HepG2 (cell line): ENCODE data around the gene CSHL1. TPM values are rescaled to one million over a fixed set of nuclear protein-coding genes. Genes with fewer than 3 reads are reported as not detected.

Experiments
- ATAC-seq: fragments of 200-7000 bp; cut with Tn5 transposase; 3 replicates; pipeline ENCODE4 v1.9.1; 2020; ENCODE audit warnings: mild to moderate bottlenecking, moderate library complexity
- BruUV-seq: library from RNA; stranded (reverse); fragments of 400-500 nt; replicated peaks from 2 replicates; lab custom pipeline; 2021; lab: Mats Ljungman, UMichigan
- CTCF ChIA-PET: fragments of 300-600 bp; formaldehyde crosslinking; extraction: SDS; loops from one replicate; lab custom pipeline; 2021; ENCODE audit warnings: low total read pairs, inconsistent platforms, low intra/inter-chr PET ratio; lab: Yijun Ruan, JAX
- POLR2A ChIA-PET: fragments of 350-600 bp; sonication (Branson Sonifier 250); formaldehyde crosslinking; loops from one replicate; lab custom pipeline; 2020; ENCODE audit warnings: antibody characterized with exemption, inconsistent platforms; lab: Yijun Ruan, JAX
- DNase-seq: peaks from one replicate; pipeline ENCODE4 v3.0.0-alpha.2; 2015; ENCODE audit warnings: low spot score
- FAIRE-seq: peaks from 3 replicates; lab custom pipeline; 2011; peaks lifted over from hg19 to GRCh38; lab: Jason Lieb, UNC
- H2AFZ ChIP-seq: one replicate; pipeline ENCODE4 v1.6.1; 2011; ENCODE audit warnings: low read length, inconsistent platforms
- H3K27ac ChIP-seq: fragments of 300-600 bp; 3 replicates; pipeline ENCODE4 v1.8.0; 2011; ENCODE audit warnings: mixed run types, mild to moderate bottlenecking, mixed read lengths, low read length, inconsistent platforms; ENCODE audit not compliant: insufficient read depth; ENCODE audit errors: extremely low read length
- H3K27me3 ChIP-seq, 2 experiments: fragments of 200-600 bp in 1 of 2; 2 replicates in 1 of 2; 3 replicates in 1 of 2; pipeline versions ENCODE4 v1.6.0 to v1.8.0; 2011; ENCODE audit warnings: low read length in 2 of 2, mild to moderate bottlenecking in 2 of 2, moderate library complexity in 2 of 2, inconsistent platforms in 1 of 2; ENCODE audit not compliant: insufficient read depth in 2 of 2, control insufficient read depth in 1 of 2
- H3K36me3 ChIP-seq, 2 experiments: fragments of 200-600 bp in 1 of 2; replicated peaks in 1 of 2; 2 replicates in 1 of 2; 3 replicates in 1 of 2; pipeline versions ENCODE4 v1.5.1 to v1.8.0; 2011; ENCODE audit warnings: low read length in 2 of 2, inconsistent platforms in 1 of 2; ENCODE audit not compliant: insufficient read depth in 2 of 2, control insufficient read depth in 1 of 2
- H3K4me1 ChIP-seq: 2 replicates; pipeline ENCODE4 v1.5.1; 2012; ENCODE audit warnings: low read length, inconsistent platforms; ENCODE audit not compliant: insufficient read depth
- H3K4me2 ChIP-seq: 2 replicates; pipeline ENCODE4 v1.6.0; 2011; ENCODE audit warnings: low read depth, low read length, inconsistent platforms
- H3K4me3 ChIP-seq, 3 experiments: fragments of 200-600 bp in 1 of 3; sonication (generic), shearing (Covaris generic) in 1 of 3; replicated peaks in 1 of 3; 2 replicates each; pipeline ENCODE4 v1.5.1; 2011 to 2016; ENCODE audit warnings: low read length in 3 of 3, inconsistent platforms in 2 of 3, low read depth in 2 of 3, mild to moderate bottlenecking in 2 of 3, control low read depth in 1 of 3, mixed read lengths in 1 of 3; ENCODE audit not compliant: insufficient read depth in 1 of 3
- H3K79me2 ChIP-seq: one replicate; pipeline ENCODE4 v1.6.1; 2011; ENCODE audit warnings: low read length, inconsistent platforms; ENCODE audit not compliant: insufficient read depth
- H3K9ac ChIP-seq: 2 replicates; pipeline ENCODE4 v1.6.0; 2011; ENCODE audit warnings: mild to moderate bottlenecking, low read depth, low read length, inconsistent platforms; ENCODE audit not compliant: insufficient read depth
- H3K9me3 ChIP-seq: 2 replicates; pipeline ENCODE4 v1.5.1; 2012; ENCODE audit warnings: mild to moderate bottlenecking, low read length
- H4K20me1 ChIP-seq: 2 replicates; pipeline ENCODE4 v1.6.0; 2011; ENCODE audit warnings: inconsistent platforms, mild to moderate bottlenecking, low read length, moderate library complexity; ENCODE audit not compliant: insufficient read depth
- DMAP1 ChIP-seq: IDR thresholded peaks from 2 replicates; pipeline ENCODE4 v1.6.1; 2016
- GATAD2A ChIP-seq: IDR thresholded peaks from 2 replicates; pipeline ENCODE4 v1.6.1; 2016
- HNF4G ChIP-seq, 2 experiments: sonication (generic) in 1 of 2; formaldehyde crosslinking in 1 of 2; IDR thresholded peaks; 2 replicates each; pipeline versions ENCODE4 v1.4.0 to v1.6.1; 2011 to 2020; ENCODE audit warnings: borderline replicate concordance in 2 of 2, low read depth in 2 of 2, mild to moderate bottlenecking in 2 of 2, low read length in 1 of 2, missing genetic modification reagents in 1 of 2, moderate library complexity in 1 of 2
- HNRNPK ChIP-seq: fragments of 200-400 bp; formaldehyde crosslinking; IDR thresholded peaks from 2 replicates; pipeline ENCODE4 v1.6.1; 2018; ENCODE audit warnings: low read length, low read depth, moderate library complexity, mild to moderate bottlenecking; ENCODE audit not compliant: poor library complexity, severe bottlenecking
- HNRNPUL1 ChIP-seq: fragments of 200-400 bp; formaldehyde crosslinking; IDR thresholded peaks from 2 replicates; pipeline ENCODE4 v1.6.1; 2017; ENCODE audit warnings: low read depth, mild to moderate bottlenecking, low read length, moderate library complexity
- KLF9 ChIP-seq: IDR thresholded peaks from 2 replicates; pipeline ENCODE4 v1.6.1; 2016; ENCODE audit warnings: low read depth
- LRRFIP1 ChIP-seq: sonication (generic); formaldehyde crosslinking; conservative IDR thresholded peaks from 2 replicates; pipeline ENCODE4 v1.4.0; 2020; ENCODE audit warnings: missing genetic modification reagents
- MIER3 ChIP-seq: IDR thresholded peaks from 2 replicates; pipeline ENCODE4 v1.6.1; 2016; ENCODE audit warnings: missing compliant biosample characterization, borderline replicate concordance
- NFKBIZ ChIP-seq: IDR thresholded peaks from 2 replicates; pipeline ENCODE4 v1.6.1; 2018; ENCODE audit warnings: missing genetic modification reagents, missing compliant biosample characterization
- RBM22 ChIP-seq: fragments of 200-400 bp; formaldehyde crosslinking; optimal IDR thresholded peaks from 2 replicates; pipeline ENCODE3; 2017; ENCODE audit warnings: mild to moderate bottlenecking, low read length, moderate library complexity
- RFX1 ChIP-seq: fragments of 450-650 bp; IDR thresholded peaks from 2 replicates; pipeline ENCODE4 v1.6.1; 2017
- SP4 ChIP-seq: sonication (generic); formaldehyde crosslinking; IDR thresholded peaks from 2 replicates; pipeline ENCODE4 v1.8.1; 2023; ENCODE audit warnings: mild to moderate bottlenecking, missing genetic modification reagents
- TCF7 ChIP-seq: sonication (generic); IDR thresholded peaks from 2 replicates; pipeline ENCODE4 v1.6.1; 2016; ENCODE audit warnings: antibody characterized with exemption, low read depth
- YEATS2 ChIP-seq: sonication (generic); formaldehyde crosslinking; IDR thresholded peaks from 2 replicates; pipeline ENCODE4 v1.4.0; 2020; ENCODE audit warnings: missing genetic modification reagents, borderline replicate concordance
- ZMYM3 ChIP-seq: sonication (generic); formaldehyde crosslinking; IDR thresholded peaks from 2 replicates; pipeline ENCODE4 v1.5.1; 2020; ENCODE audit warnings: mild to moderate bottlenecking, missing genetic modification reagents
- ZNF30 ChIP-seq: sonication (generic); formaldehyde crosslinking; IDR thresholded peaks from 2 replicates; pipeline ENCODE4 v1.5.0; 2020; ENCODE audit warnings: mild to moderate bottlenecking, missing genetic modification reagents
- ZNF329 ChIP-seq: sonication (generic); formaldehyde crosslinking; IDR thresholded peaks from 2 replicates; pipeline ENCODE4 v1.9.0; 2021; ENCODE audit warnings: low read depth, mild to moderate bottlenecking, missing genetic modification reagents
- ZNF350 ChIP-seq: sonication (generic); formaldehyde crosslinking; IDR thresholded peaks from 2 replicates; pipeline ENCODE4 v1.4.0; 2020; ENCODE audit warnings: mild to moderate bottlenecking, low read depth, missing genetic modification reagents, borderline replicate concordance
- ZNF557 ChIP-seq: sonication (generic); formaldehyde crosslinking; IDR thresholded peaks from 2 replicates; pipeline ENCODE4 v1.4.0; 2020; ENCODE audit warnings: missing genetic modification reagents
- ZNF678 ChIP-seq: sonication (generic); formaldehyde crosslinking; IDR thresholded peaks from 2 replicates; pipeline ENCODE4 v1.4.0; 2020; ENCODE audit warnings: mild to moderate bottlenecking, missing genetic modification reagents
- ZNF761 ChIP-seq: sonication (generic); formaldehyde crosslinking; conservative IDR thresholded peaks from 2 replicates; pipeline ENCODE4 v1.4.0; 2020; ENCODE audit warnings: mild to moderate bottlenecking, missing genetic modification reagents
- ZNF772 ChIP-seq: sonication (generic); formaldehyde crosslinking; IDR thresholded peaks from 2 replicates; pipeline ENCODE4 v1.5.0; 2020; ENCODE audit warnings: mild to moderate bottlenecking, missing genetic modification reagents
- WGBS: methylation state at CpG from one replicate; pipeline ENCODE4 v1.1.6; 2017; ENCODE audit warnings: low lambda C conversion rate; 5-methylcytosine and 5-hydroxymethylcytosine counted together
- in situ Hi-C: cut with HindIII; loops from 2 replicates; pipeline ENCODE4 v1.10.0; 2017; ENCODE audit warnings: low pct_unique_long_range_greater_than_20kb; ENCODE audit not compliant: extremely low pct_ligation_motif_present
- intact Hi-C: fragments of 100-400 bp; cut with micrococcal nuclease; formaldehyde crosslinking; loops from one replicate; pipeline ENCODE4 v1.10.0; 2022; ENCODE audit not compliant: unreplicated experiment
- polyA plus RNA-seq, 8 experiments: library from polyadenylated mRNA; depleted of rRNA in 3 of 8; stranded (reverse) in 7 of 8; unstranded in 1 of 8; fragments of >200 nt; fragmentation: Illumina TruSeq in 4 of 8; extraction: Trizol in 4 of 8; gene quantifications; 2 replicates each; pipeline versions ENCODE4 v1.2.1 to v1.2.3, GENCODE V29; 2011 to 2016; ENCODE audit warnings: low read depth in 4 of 8, missing spikeins in 1 of 8, mixed read lengths in 1 of 8; ENCODE audit not compliant: insufficient read depth in 1 of 8
- total RNA-seq, 5 experiments: library from RNA; depleted of rRNA; stranded (reverse); fragments of >200 nt; fragmentation: Illumina TruSeq; extraction: Trizol; gene quantifications; 2 replicates each; pipeline ENCODE4 v1.2.3, GENCODE V29; 2016; ENCODE audit warnings: low read depth in 1 of 5

Gene CSHL1
- total and polyA plus RNA-seq, 2 of the 13 experiments (the other 11 are each of a cell fraction or from before 2014, with no cell fraction given) = not detected

- no peaks in the 10 kb centered on the region for H4K20me1 ChIP-seq
- BruUV-seq = no TSS peak
- no peak overlapping the region for H3K4me3 ChIP-seq
- no peaks in the 10 kb centered on the region for H3K36me3 ChIP-seq
- H3K79me2 ChIP-seq = no peaks in the 10 kb centered on the region
- in situ Hi-C loops (no loop called here), intact Hi-C loops (no loop called here)
- WGBS = 36% methylated on average over 4 of the region's 5 CpGs
- ChIA-PET CTCF (no interaction called here), POLR2A (interaction anchor here (1.2 to 1.5 kb wide), 2 partner anchors 10 to 128 kb away, joined by 3 to 6 read pairs; no protein-coding TSS in a partner anchor)
- H3K4me2 ChIP-seq = no peak overlapping the region
- peak; percentile 90 for DNase-seq
- peaks cover 12 to 43% of the 10 kb centered on the region in 2 experiments; a peak in 3 of 5 replicates for H3K27me3 ChIP-seq
- H3K9ac ChIP-seq = no peak overlapping the region
- H3K4me1 ChIP-seq = peaks cover 17% of the 10 kb centered on the region
- H3K27ac ChIP-seq = no peak overlapping the region
- H2AFZ ChIP-seq = no peak overlapping the region
- FAIRE-seq = peak; percentile 81
- peak; percentile 66 for ATAC-seq
- H3K9me3 ChIP-seq = no peaks in the 10 kb centered on the region
- TF ChIP-seq NFKBIZ (CRISPR knock-in tag) (0 out of 2 replicates have a peak, but pooled peaks have one; percentile 20), SP4 (no peak), TCF7 (no peak), RBM22 (no peak), ZNF350 (CRISPR knock-in tag) (no peak; the same call in 1 of the 2 replicates), ZNF761 (no peak), ZNF30 (CRISPR knock-in tag) (no peak), KLF9 (CRISPR knock-in tag) (no peak), HNF4G (IDR thresholded peaks at IDR 0.05; ENCODE audit: borderline replicate concordance, low read depth, low read length) (no peak), HNF4G (CRISPR knock-in tag; IDR thresholded peaks at IDR 0.05; ENCODE audit: borderline replicate concordance, low read depth) (no peak), LRRFIP1 (no peak), ZNF772 (CRISPR knock-in tag) (no peak), GATAD2A (CRISPR knock-in tag) (peak; percentile 91), DMAP1 (no peak), RFX1 (no peak), YEATS2 (no peak; the same call in 1 of the 2 replicates), ZMYM3 (CRISPR knock-in tag) (peak; percentile 59; the same call in 1 of the 2 replicates), HNRNPUL1 (no peak), HNRNPK (no peak), ZNF678 (CRISPR knock-in tag) (no peak), ZNF329 (CRISPR knock-in tag) (no peak), MIER3 (CRISPR knock-in tag) (no peak), ZNF557 (CRISPR knock-in tag) (no peak)
These were observed 45.4 kb upstream of the CSHL1 start for GRCh38 chr17:63956296-63956920.
